IPS-NIHi11 (cell line): Measurements from ENCODE around the gene IL17F.

Experiments
- DNase-seq: peaks from one replicate; pipeline ENCODE4 v3.0.0; 2012; ENCODE audit warnings: mixed read lengths, low spot score

IL17F gene

DNA sequence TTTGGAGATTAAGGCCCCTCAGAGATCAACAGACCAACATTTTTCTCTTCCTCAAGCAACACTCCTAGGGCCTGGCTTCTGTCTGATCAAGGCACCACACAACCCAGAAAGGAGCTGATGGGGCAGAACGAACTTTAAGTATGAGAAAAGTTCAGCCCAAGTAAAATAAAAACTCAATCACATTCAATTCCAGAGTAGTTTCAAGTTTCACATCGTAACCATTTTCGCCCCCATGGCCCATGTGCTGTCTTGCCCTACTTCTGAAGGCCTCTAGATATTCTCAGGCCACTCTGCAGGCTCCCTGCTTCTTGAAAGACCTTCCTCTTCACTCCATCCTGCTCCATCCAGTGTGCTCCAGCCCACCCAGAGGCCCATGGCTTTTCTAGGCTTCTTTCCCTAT lies 53.9 kb downstream of the IL17F start:
- DNase-seq = no peak

DNA sequence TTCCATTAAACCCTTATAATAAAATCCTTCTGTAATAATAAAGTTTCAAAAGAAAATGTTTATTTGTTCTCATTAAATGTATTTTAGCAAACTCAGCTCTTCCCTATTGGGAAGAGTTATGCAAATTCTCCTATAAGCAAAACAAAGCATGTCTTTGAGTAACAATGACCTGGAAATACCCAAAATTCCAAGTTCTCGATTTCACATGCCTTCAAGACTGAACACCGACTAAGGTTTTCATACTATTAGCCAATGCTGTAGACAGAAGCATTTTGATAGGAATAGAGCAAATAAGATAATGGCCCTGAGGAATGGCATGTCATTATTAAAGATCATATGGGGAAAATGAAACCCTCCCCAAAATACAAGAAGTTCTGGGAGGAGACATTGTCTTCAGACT lies 54.3 kb downstream of the IL17F start:
- peak; percentile 24 for DNase-seq

DNA sequence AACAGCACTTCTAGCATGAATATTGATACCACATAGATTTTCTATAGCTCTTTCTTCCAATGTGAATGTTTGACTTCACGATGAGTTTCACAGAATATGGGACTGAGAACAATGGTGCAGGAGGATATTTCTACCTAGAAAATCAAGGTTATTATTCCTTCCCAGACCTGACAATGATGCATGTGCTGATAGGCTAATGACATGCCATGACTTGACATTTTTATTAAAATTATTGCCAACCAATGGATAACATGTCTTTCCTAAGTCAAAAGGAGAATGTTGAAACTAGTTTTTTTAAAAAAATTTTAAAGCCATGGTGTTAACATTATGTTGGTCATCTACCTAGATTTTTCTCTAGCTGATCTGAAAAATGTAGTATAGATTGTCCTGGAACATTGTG lies 57.2 kb downstream of the IL17F start:
- no peak for DNase-seq
